Measurements from ENCODE around the gene ACSM3. TPM values are rescaled to one million over a fixed set of nuclear protein-coding genes. Genes with fewer than 3 reads are reported as not detected.
"Not testable (repeated sequence)": the region's sequence is repeated elsewhere in the genome, so short reads cannot be mapped to it uniquely, and the experiment has no call there.

The ACSM3 gene
- total and polyA plus RNA-seq, 2 experiments from 2014 or later: 1.8 to 4.5 TPM

- no peak overlapping the region for H3K27ac ChIP-seq
- H3K27me3 ChIP-seq: no peaks in the 10 kb centered on the region
- TF ChIP-seq, protein P1, sequence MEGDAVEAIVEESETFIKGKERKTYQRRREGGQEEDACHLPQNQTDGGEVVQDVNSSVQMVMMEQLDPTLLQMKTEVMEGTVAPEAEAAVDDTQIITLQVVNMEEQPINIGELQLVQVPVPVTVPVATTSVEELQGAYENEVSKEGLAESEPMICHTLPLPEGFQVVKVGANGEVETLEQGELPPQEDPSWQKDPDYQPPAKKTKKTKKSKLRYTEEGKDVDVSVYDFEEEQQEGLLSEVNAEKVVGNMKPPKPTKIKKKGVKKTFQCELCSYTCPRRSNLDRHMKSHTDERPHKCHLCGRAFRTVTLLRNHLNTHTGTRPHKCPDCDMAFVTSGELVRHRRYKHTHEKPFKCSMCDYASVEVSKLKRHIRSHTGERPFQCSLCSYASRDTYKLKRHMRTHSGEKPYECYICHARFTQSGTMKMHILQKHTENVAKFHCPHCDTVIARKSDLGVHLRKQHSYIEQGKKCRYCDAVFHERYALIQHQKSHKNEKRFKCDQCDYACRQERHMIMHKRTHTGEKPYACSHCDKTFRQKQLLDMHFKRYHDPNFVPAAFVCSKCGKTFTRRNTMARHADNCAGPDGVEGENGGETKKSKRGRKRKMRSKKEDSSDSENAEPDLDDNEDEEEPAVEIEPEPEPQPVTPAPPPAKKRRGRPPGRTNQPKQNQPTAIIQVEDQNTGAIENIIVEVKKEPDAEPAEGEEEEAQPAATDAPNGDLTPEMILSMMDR (IDR thresholded peaks at IDR 0.05; ENCODE audit: low read depth, low read length): no peak
- H3K4me3 ChIP-seq: no peak overlapping the region
- no peak for DNase-seq (ENCODE audit: low read depth in 1 of 2, low spot score in 1 of 2)
- no peaks in the 10 kb centered on the region for H3K4me1 ChIP-seq (ENCODE audit: low read depth)
- H3K9me3 ChIP-seq (ENCODE audit: low read depth): no peaks in the 10 kb centered on the region
- no peaks in the 10 kb centered on the region for H3K36me3 ChIP-seq
Observed at GRCh38 chr16:20749474-20749873, 14.3 kb upstream of the ACSM3 start.

DNA sequence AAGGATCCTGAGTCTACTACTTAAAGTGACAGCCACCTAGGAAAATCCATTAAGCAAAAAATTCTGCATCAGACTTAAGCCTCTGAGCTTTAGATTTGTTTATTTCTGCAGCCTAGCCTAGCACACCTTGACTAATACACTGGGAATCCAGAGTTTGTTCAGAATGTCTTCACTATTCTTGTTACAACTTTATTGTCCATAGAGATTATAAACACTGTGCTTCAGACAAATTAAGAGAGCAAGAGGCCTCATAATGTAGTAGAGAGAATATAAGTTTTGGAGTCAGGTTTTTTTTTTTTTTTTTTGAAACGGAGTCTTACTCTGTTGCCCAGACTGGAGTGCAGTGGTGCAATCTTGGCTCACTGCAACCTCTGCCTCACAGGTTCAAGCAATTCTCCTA, 13.3 kb upstream of the ACSM3 start:
- H3K36me3 ChIP-seq: no peaks in the 10 kb centered on the region
- DNase-seq (ENCODE audit: low read depth in 1 of 2, low spot score in 1 of 2): no peak
- TF ChIP-seq, protein P1 (IDR thresholded peaks at IDR 0.05; ENCODE audit: low read depth, low read length): no peak
- no peaks in the 10 kb centered on the region for H3K4me1 ChIP-seq (ENCODE audit: low read depth)
- no peak overlapping the region for H3K4me3 ChIP-seq
- H3K27me3 ChIP-seq: no peaks in the 10 kb centered on the region
- H3K9me3 ChIP-seq (ENCODE audit: low read depth): no peaks in the 10 kb centered on the region
- no peak overlapping the region for H3K27ac ChIP-seq

DNA sequence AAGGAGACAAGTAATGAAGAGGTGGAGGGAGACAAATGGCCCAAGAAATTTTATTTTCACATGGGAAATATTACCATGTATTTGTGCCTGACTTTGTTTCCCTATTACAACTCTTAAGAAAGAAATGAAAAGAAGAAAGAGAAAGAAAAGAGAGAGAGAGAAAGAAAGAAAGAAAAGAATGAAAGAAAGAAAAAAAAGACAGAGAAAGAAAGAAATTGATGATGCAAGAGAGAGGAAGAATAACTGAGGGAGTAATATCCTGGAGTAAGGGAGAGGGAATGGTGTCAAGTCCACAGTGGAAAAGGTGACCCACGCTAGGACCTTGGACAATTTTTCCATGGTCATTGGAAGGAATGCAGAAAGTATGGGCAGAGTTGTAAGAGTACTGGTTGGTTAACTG, 10.1 kb upstream of the ACSM3 start:
- Histone ChIP-seq H3K36me3 (no peaks in the 10 kb centered on the region), H3K4me3 (no peak overlapping the region), H3K9me3 (ENCODE audit: low read depth) (no peaks in the 10 kb centered on the region), H3K27ac (no peak overlapping the region), H3K27me3 (no peaks in the 10 kb centered on the region), H3K4me1 (ENCODE audit: low read depth) (no peaks in the 10 kb centered on the region)
- DNase-seq (ENCODE audit: low read depth in 1 of 2, low spot score in 1 of 2): no peak
- TF ChIP-seq, protein P1 (IDR thresholded peaks at IDR 0.05; ENCODE audit: low read depth, low read length): no peak

- TF ChIP-seq, protein P1 (IDR thresholded peaks at IDR 0.05; ENCODE audit: low read depth, low read length): no peak
- Histone ChIP-seq H3K9me3 (ENCODE audit: low read depth) (no peaks in the 10 kb centered on the region), H3K36me3 (no peaks in the 10 kb centered on the region), H3K27me3 (no peaks in the 10 kb centered on the region), H3K27ac (no peak overlapping the region), H3K4me1 (ENCODE audit: low read depth) (no peaks in the 10 kb centered on the region), H3K4me3 (no peak overlapping the region)
- no peak for DNase-seq (ENCODE audit: low read depth in 1 of 2, low spot score in 1 of 2)
Observed at GRCh38 chr16:20755238-20755637, 8.6 kb upstream of the ACSM3 start.

- DNase-seq (ENCODE audit: low read depth in 1 of 2, low spot score in 1 of 2); H3K36me3 ChIP-seq; H3K27me3 ChIP-seq; H3K27ac ChIP-seq; H3K9me3 ChIP-seq (ENCODE audit: low read depth); H3K4me1 ChIP-seq (ENCODE audit: low read depth); H3K4me3 ChIP-seq: not testable (repeated sequence)
Observed at GRCh38 chr16:20755799-20756198, 8.0 kb upstream of the ACSM3 start.

GRCh38 chr16:20760346-20760745, 3.5 kb upstream of the ACSM3 start:
- Histone ChIP-seq H3K27me3 (no peaks in the 10 kb centered on the region), H3K4me1 (ENCODE audit: low read depth) (no peaks in the 10 kb centered on the region), H3K36me3 (no peaks in the 10 kb centered on the region), H3K9me3 (ENCODE audit: low read depth) (no peaks in the 10 kb centered on the region), H3K27ac (no peak overlapping the region), H3K4me3 (no peak overlapping the region)
- TF ChIP-seq, protein P1 (IDR thresholded peaks at IDR 0.05; ENCODE audit: low read depth, low read length): no peak
- DNase-seq (ENCODE audit: low read depth in 1 of 2, low spot score in 1 of 2): no peak

Data from cardiac muscle cell (in vitro differentiated cells and primary cell).